HG03045 (cell line): ENCODE data around the gene GGT5.
"Not testable (repeated sequence)": the region's sequence is repeated elsewhere in the genome, so short reads cannot be mapped to it uniquely, and the experiment has no call there.

Experiments
- ATAC-seq: cut with Tn5 transposase; IDR thresholded peaks from one replicate; pipeline ENCODE4 v1.9.1; 2021; ENCODE audit warnings: mild to moderate bottlenecking, moderate library complexity; ENCODE audit not compliant: unreplicated experiment

The GGT5 gene

GRCh38 chr22:24233235-24233634, 11.6 kb downstream of the GGT5 start:
- no peak for ATAC-seq

- no peak for ATAC-seq
Observed at GRCh38 chr22:24232725-24233124, 12.2 kb downstream of the GGT5 start.

- ATAC-seq = no peak
Observed at GRCh38 chr22:24232124-24232523, 12.8 kb downstream of the GGT5 start.

- no peak for ATAC-seq
Observed at GRCh38 chr22:24231706-24232105, 13.2 kb downstream of the GGT5 start.

- no peak for ATAC-seq
Observed at GRCh38 chr22:24230911-24231656, 13.8 kb downstream of the GGT5 start.

- no peak for ATAC-seq
Observed at GRCh38 chr22:24225951-24226350, 18.9 kb downstream of the GGT5 start.

GRCh38 chr22:24225044-24225601, 19.8 kb downstream of the GGT5 start:
- no peak for ATAC-seq

GRCh38 chr22:24224468-24224867, 20.4 kb downstream of the GGT5 start:
- no peak for ATAC-seq

GRCh38 chr22:24219750-24220149, 25.1 kb downstream of the GGT5 start:
- ATAC-seq = no peak

GRCh38 chr22:24217384-24217783, 27.5 kb downstream of the GGT5 start:
- no peak for ATAC-seq

- no peak for ATAC-seq
Observed at GRCh38 chr22:24216541-24217209, 28.2 kb downstream of the GGT5 start.

- ATAC-seq = no peak
Observed at GRCh38 chr22:24214467-24215285, 30.2 kb downstream of the GGT5 start.

GRCh38 chr22:24213111-24213510, 31.8 kb downstream of the GGT5 start:
- ATAC-seq = not testable (repeated sequence)

- not testable (repeated sequence) for ATAC-seq
Observed at GRCh38 chr22:24211716-24212115, 33.2 kb downstream of the GGT5 start.

GRCh38 chr22:24210409-24210808, 34.5 kb downstream of the GGT5 start:
- not testable (repeated sequence) for ATAC-seq

- ATAC-seq = no peak
Observed at GRCh38 chr22:24209687-24210086, 35.2 kb downstream of the GGT5 start.

GRCh38 chr22:24209016-24209415, 35.9 kb downstream of the GGT5 start:
- ATAC-seq = no peak

- ATAC-seq = no peak
Observed at GRCh38 chr22:24208012-24208749, 36.7 kb downstream of the GGT5 start.

GRCh38 chr22:24207264-24208011, 37.4 kb downstream of the GGT5 start:
- ATAC-seq = no peak
